HEK293 (cell line): ENCODE data around the gene CCER1.

ENCODE experiments used
- CTCF ChIA-PET: fragments of 350-600 bp; formaldehyde crosslinking; extraction: SDS; loops from one replicate; lab custom pipeline; 2021; ENCODE audit warnings: antibody characterized with exemption; lab: Yijun Ruan, JAX
- POLR2A ChIA-PET: fragments of 300-600 bp; formaldehyde crosslinking; extraction: SDS; loops from one replicate; lab custom pipeline; 2020; ENCODE audit warnings: antibody characterized with exemption, inconsistent platforms; lab: Yijun Ruan, JAX
- H3K27ac ChIP-seq: fragments of 200-500 bp; sonication (Bioruptor generic); 2 replicates; pipeline ENCODE4 v1.5.1; 2014; ENCODE audit warnings: low read depth, low read length, control low read depth, inconsistent platforms; ENCODE audit errors: extremely low read depth
- H3K36me3 ChIP-seq, 2 experiments: fragments of 200-500 bp in 1 of 2; sonication (Bioruptor generic) in 1 of 2; 1 replicate in 1 of 2; 2 replicates in 1 of 2; pipeline ENCODE4 v1.5.1; 2014 to 2017; ENCODE audit warnings: inconsistent platforms in 2 of 2, low read length in 2 of 2; ENCODE audit not compliant: control insufficient read depth in 2 of 2, insufficient read depth in 1 of 2
- H3K4me1 ChIP-seq: fragments of 200-500 bp; sonication (Bioruptor generic); 2 replicates; pipeline ENCODE4 v1.5.1; 2014; ENCODE audit warnings: mild to moderate bottlenecking, low read length, inconsistent platforms; ENCODE audit not compliant: control insufficient read depth, insufficient read depth
- H3K4me3 ChIP-seq: 2 replicates; pipeline ENCODE4 v1.5.1; 2011; ENCODE audit warnings: low read depth, mild to moderate bottlenecking, control low read depth, low read length, moderate library complexity
- H3K9me3 ChIP-seq: fragments of 200-500 bp; sonication (Bioruptor generic); 2 replicates; pipeline ENCODE4 v1.5.1; 2014; ENCODE audit warnings: low read depth, low read length, inconsistent platforms; ENCODE audit not compliant: control insufficient read depth, insufficient read depth
- CTCF ChIP-seq: fragments of 450-650 bp; formaldehyde crosslinking; IDR thresholded peaks from 2 replicates; pipeline ENCODE4 v1.5.1; 2016; ENCODE audit warnings: missing biosample characterization, missing genetic modification characterization
- FEZF1 ChIP-seq: fragments of 450-650 bp; formaldehyde crosslinking; IDR thresholded peaks from 2 replicates; pipeline ENCODE4 v1.5.1; 2016; ENCODE audit warnings: missing biosample characterization, missing genetic modification characterization
- GLI4 ChIP-seq: fragments of 450-650 bp; formaldehyde crosslinking; IDR thresholded peaks from 2 replicates; pipeline ENCODE4 v1.5.1; 2016; ENCODE audit warnings: missing biosample characterization, missing genetic modification characterization
- REPIN1 ChIP-seq: fragments of 450-650 bp; formaldehyde crosslinking; IDR thresholded peaks from 2 replicates; pipeline ENCODE4 v1.5.1; 2017; ENCODE audit warnings: missing biosample characterization, missing genetic modification characterization, low read depth
- ZNF155 ChIP-seq: fragments of 450-650 bp; formaldehyde crosslinking; IDR thresholded peaks from 2 replicates; pipeline ENCODE4 v1.5.1; 2016; ENCODE audit warnings: missing biosample characterization, missing genetic modification characterization
- ZNF239 ChIP-seq: fragments of 450-650 bp; formaldehyde crosslinking; IDR thresholded peaks from 2 replicates; pipeline ENCODE4 v1.5.1; 2016; ENCODE audit warnings: missing biosample characterization, missing genetic modification characterization
- ZNF311 ChIP-seq: fragments of 450-650 bp; formaldehyde crosslinking; IDR thresholded peaks from 2 replicates; pipeline ENCODE4 v1.5.1; 2017; ENCODE audit warnings: missing biosample characterization, missing genetic modification characterization, borderline replicate concordance
- ZNF48 ChIP-seq: fragments of 450-650 bp; formaldehyde crosslinking; IDR thresholded peaks from 2 replicates; pipeline ENCODE4 v1.5.1; 2016; ENCODE audit warnings: missing biosample characterization, missing genetic modification characterization
- ZNF518A ChIP-seq: fragments of 450-650 bp; formaldehyde crosslinking; conservative IDR thresholded peaks from 2 replicates; pipeline ENCODE4 v1.5.1; 2016; ENCODE audit warnings: low read depth, missing biosample characterization, missing genetic modification characterization
- ZNF530 ChIP-seq: fragments of 450-650 bp; formaldehyde crosslinking; IDR thresholded peaks from 2 replicates; pipeline ENCODE4 v1.5.1; 2016; ENCODE audit warnings: low read depth, missing biosample characterization, missing genetic modification characterization
- ZNF548 ChIP-seq: fragments of 450-650 bp; formaldehyde crosslinking; IDR thresholded peaks from 2 replicates; pipeline ENCODE4 v1.5.1; 2016; ENCODE audit warnings: missing biosample characterization, missing genetic modification characterization
- ZNF610 ChIP-seq: fragments of 450-650 bp; formaldehyde crosslinking; IDR thresholded peaks from 2 replicates; pipeline ENCODE4 v1.5.1; 2016; ENCODE audit warnings: missing biosample characterization, missing genetic modification characterization, borderline replicate concordance
- ZNF639 ChIP-seq: fragments of 450-650 bp; formaldehyde crosslinking; IDR thresholded peaks from 2 replicates; pipeline ENCODE4 v1.5.1; 2016; ENCODE audit warnings: missing biosample characterization, missing genetic modification characterization
- ZNF654 ChIP-seq: fragments of 450-650 bp; formaldehyde crosslinking; IDR thresholded peaks from 2 replicates; pipeline ENCODE4 v1.5.1; 2016; ENCODE audit warnings: low read depth, missing biosample characterization, missing genetic modification characterization

The CCER1 gene

GRCh38 chr12:90910958-90911357, 44.0 kb downstream of the CCER1 start:
- H3K27ac ChIP-seq, result no peak overlapping the region
- H3K4me1 ChIP-seq, result no peaks in the 10 kb centered on the region
- no peak overlapping the region for H3K4me3 ChIP-seq
- H3K9me3 ChIP-seq, result no peaks in the 10 kb centered on the region
- TF ChIP-seq ZNF239 (tag by site-specific recombination) (no peak), GLI4 (tag by site-specific recombination) (no peak), ZNF48 (tag by site-specific recombination) (no peak), ZNF610 (no peak), FEZF1 (tag by site-specific recombination) (no peak), ZNF548 (tag by site-specific recombination) (no peak), ZNF155 (tag by site-specific recombination) (no peak)
- ChIA-PET CTCF (interaction anchor here (0.7 to 1.5 kb wide), 3 partner anchors 11 to 405 kb away, joined by 3 to 4 read pairs (median 4); no protein-coding TSS in a partner anchor), POLR2A (no interaction called here)
- no peaks in the 10 kb centered on the region for H3K36me3 ChIP-seq

- ChIA-PET POLR2A (no interaction called here), CTCF (interaction anchor here (0.6 to 1.5 kb wide), 12 partner anchors 9 to 1342 kb away, joined by 3 to 7 read pairs (median 4); no protein-coding TSS in a partner anchor)
- no peaks in the 10 kb centered on the region for H3K9me3 ChIP-seq
- H3K36me3 ChIP-seq, result no peaks in the 10 kb centered on the region
- H3K27ac ChIP-seq, result no peak overlapping the region
- H3K4me1 ChIP-seq, result no peaks in the 10 kb centered on the region
- TF ChIP-seq ZNF654 (tag by site-specific recombination), result peak; percentile 28
- TF ChIP-seq ZNF518A, result no peak
- TF ChIP-seq CTCF (tag by site-specific recombination), result peak; percentile 21; the same call in 1 of the 2 replicates
- no peak overlapping the region for H3K4me3 ChIP-seq
Observed at GRCh38 chr12:90909069-90909770, 45.8 kb downstream of the CCER1 start.

- no peaks in the 10 kb centered on the region for H3K36me3 ChIP-seq
- H3K9me3 ChIP-seq, result no peaks in the 10 kb centered on the region
- ChIA-PET POLR2A (no interaction called here), CTCF (interaction anchor here (0.6 to 0.9 kb wide), 2 partner anchors 44 to 51 kb away, joined by 3 to 6 read pairs; no protein-coding TSS in a partner anchor)
- H3K27ac ChIP-seq, result no peak overlapping the region
- H3K4me1 ChIP-seq, result no peaks in the 10 kb centered on the region
- TF ChIP-seq ZNF639 (tag by site-specific recombination), result no peak
- TF ChIP-seq ZNF311, result no peak
- no peak for TF ChIP-seq REPIN1
- no peak for TF ChIP-seq ZNF530 (tag by site-specific recombination)
- no peak overlapping the region for H3K4me3 ChIP-seq
Observed at GRCh38 chr12:90908465-90908864, 46.5 kb downstream of the CCER1 start.
